GM23338 (cell line): Measurements from ENCODE around the gene TXNL4A.

ENCODE experiments used
- CREB1 ChIP-seq: fragments of 250-450 bp; sonication (Bioruptor Pico); IDR thresholded peaks from 2 replicates; pipeline ENCODE4 v1.5.0; 2020; ENCODE audit warnings: low read depth, mild to moderate bottlenecking, moderate library complexity
- EZH2 ChIP-seq: fragments of 200-600 bp; sonication (generic); IDR thresholded peaks from one replicate; pipeline ENCODE4 v1.8.0; 2017; ENCODE audit warnings: antibody characterized with exemption, mild to moderate bottlenecking, low read depth; ENCODE audit not compliant: unreplicated experiment
- EZH2phosphoT487 ChIP-seq: fragments of 200-600 bp; sonication (generic); IDR thresholded peaks from one replicate; pipeline ENCODE4 v1.8.1; 2018; ENCODE audit warnings: antibody characterized with exemption; ENCODE audit not compliant: unreplicated experiment
- JUNB ChIP-seq: IDR thresholded peaks from one replicate; pipeline ENCODE4 v1.6.1; 2016; ENCODE audit warnings: antibody characterized with exemption; ENCODE audit not compliant: unreplicated experiment
- POLR2AphosphoS5 ChIP-seq: IDR thresholded peaks from 2 replicates; pipeline ENCODE4 v1.6.1; 2016; ENCODE audit warnings: antibody characterized with exemption, low read depth
- ZNF331 ChIP-seq: fragments of 250-450 bp; sonication (Bioruptor Pico); IDR thresholded peaks from 2 replicates; pipeline ENCODE4 v1.5.0; 2020; ENCODE audit warnings: low read depth, mild to moderate bottlenecking, moderate library complexity
- TF ChIP-seq, protein P1 (sequence below), 2 experiments: fragments of 200-600 bp in 1 of 2; sonication (generic) in 1 of 2; conservative IDR thresholded peaks; 2 replicates each; pipeline versions ENCODE4 v1.5.1 to v1.6.1; 2016 to 2017; ENCODE audit warnings: antibody characterized with exemption in 2 of 2, low read depth in 2 of 2, mild to moderate bottlenecking in 2 of 2, moderate library complexity in 1 of 2
- TF ChIP-seq, protein P2 (sequence below): IDR thresholded peaks from one replicate; pipeline ENCODE4 v1.6.1; 2018; ENCODE audit warnings: antibody characterized with exemption; ENCODE audit not compliant: unreplicated experiment
- TF ChIP-seq, protein P3 (sequence below): IDR thresholded peaks from 2 replicates; pipeline ENCODE4 v1.6.1; 2016; ENCODE audit warnings: antibody characterized with exemption

DNA sequence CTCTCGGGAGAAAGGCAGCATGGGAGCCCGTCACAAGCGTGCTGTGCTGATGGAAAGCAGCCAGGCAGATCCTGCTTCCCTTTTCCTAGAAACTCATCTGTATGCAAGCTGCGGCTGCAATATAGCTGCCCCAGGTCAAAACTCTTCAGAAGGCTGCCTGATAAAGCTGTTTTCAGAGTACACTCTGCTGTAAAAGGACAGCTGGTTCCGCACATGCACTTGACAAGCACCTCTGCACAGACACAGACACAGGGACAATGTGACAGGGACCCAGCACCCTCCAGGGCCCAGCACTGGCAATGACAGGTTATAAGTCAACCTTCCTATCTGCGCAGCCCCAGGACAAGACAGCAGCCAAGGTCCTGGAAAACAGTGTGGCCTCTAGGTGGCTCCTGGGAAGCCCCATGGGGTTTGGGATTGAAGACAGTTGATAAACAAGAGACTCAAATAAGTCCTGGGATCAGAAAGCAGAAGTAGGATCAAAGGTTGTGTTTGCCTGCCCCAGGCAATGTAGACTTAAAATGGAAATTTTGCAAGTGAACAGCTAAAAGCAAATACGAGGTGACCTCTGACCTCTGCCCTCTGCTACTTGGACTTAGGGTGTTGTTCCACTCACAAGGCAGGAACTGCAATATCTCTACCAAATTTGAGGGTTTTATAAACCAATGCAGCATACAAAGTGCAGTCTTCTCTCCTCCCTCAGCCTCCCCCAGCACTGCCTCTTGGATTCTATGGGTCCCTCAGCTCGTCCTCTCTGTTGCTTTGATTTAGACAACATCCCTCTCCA lies 53.9 kb downstream of the TXNL4A start:
- TF ChIP-seq, protein P1, sequence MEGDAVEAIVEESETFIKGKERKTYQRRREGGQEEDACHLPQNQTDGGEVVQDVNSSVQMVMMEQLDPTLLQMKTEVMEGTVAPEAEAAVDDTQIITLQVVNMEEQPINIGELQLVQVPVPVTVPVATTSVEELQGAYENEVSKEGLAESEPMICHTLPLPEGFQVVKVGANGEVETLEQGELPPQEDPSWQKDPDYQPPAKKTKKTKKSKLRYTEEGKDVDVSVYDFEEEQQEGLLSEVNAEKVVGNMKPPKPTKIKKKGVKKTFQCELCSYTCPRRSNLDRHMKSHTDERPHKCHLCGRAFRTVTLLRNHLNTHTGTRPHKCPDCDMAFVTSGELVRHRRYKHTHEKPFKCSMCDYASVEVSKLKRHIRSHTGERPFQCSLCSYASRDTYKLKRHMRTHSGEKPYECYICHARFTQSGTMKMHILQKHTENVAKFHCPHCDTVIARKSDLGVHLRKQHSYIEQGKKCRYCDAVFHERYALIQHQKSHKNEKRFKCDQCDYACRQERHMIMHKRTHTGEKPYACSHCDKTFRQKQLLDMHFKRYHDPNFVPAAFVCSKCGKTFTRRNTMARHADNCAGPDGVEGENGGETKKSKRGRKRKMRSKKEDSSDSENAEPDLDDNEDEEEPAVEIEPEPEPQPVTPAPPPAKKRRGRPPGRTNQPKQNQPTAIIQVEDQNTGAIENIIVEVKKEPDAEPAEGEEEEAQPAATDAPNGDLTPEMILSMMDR (conservative IDR thresholded peaks at IDR 0.05; ENCODE audit: low read depth in 2 of 2), result peak; percentile 17 to 39; a peak in 3 of 4 replicates
- TF ChIP-seq EZH2 (no peak), POLR2AphosphoS5 (no peak), EZH2phosphoT487 (no peak), JUNB (no peak), CREB1 (no peak), ZNF331 (CRISPR knock-in tag) (no peak)
- TF ChIP-seq, protein P2, sequence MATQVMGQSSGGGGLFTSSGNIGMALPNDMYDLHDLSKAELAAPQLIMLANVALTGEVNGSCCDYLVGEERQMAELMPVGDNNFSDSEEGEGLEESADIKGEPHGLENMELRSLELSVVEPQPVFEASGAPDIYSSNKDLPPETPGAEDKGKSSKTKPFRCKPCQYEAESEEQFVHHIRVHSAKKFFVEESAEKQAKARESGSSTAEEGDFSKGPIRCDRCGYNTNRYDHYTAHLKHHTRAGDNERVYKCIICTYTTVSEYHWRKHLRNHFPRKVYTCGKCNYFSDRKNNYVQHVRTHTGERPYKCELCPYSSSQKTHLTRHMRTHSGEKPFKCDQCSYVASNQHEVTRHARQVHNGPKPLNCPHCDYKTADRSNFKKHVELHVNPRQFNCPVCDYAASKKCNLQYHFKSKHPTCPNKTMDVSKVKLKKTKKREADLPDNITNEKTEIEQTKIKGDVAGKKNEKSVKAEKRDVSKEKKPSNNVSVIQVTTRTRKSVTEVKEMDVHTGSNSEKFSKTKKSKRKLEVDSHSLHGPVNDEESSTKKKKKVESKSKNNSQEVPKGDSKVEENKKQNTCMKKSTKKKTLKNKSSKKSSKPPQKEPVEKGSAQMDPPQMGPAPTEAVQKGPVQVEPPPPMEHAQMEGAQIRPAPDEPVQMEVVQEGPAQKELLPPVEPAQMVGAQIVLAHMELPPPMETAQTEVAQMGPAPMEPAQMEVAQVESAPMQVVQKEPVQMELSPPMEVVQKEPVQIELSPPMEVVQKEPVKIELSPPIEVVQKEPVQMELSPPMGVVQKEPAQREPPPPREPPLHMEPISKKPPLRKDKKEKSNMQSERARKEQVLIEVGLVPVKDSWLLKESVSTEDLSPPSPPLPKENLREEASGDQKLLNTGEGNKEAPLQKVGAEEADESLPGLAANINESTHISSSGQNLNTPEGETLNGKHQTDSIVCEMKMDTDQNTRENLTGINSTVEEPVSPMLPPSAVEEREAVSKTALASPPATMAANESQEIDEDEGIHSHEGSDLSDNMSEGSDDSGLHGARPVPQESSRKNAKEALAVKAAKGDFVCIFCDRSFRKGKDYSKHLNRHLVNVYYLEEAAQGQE, result no peak
- TF ChIP-seq, protein P3, sequence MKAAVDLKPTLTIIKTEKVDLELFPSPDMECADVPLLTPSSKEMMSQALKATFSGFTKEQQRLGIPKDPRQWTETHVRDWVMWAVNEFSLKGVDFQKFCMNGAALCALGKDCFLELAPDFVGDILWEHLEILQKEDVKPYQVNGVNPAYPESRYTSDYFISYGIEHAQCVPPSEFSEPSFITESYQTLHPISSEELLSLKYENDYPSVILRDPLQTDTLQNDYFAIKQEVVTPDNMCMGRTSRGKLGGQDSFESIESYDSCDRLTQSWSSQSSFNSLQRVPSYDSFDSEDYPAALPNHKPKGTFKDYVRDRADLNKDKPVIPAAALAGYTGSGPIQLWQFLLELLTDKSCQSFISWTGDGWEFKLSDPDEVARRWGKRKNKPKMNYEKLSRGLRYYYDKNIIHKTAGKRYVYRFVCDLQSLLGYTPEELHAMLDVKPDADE, result no peak
